Testis (tissue), 2 donors: ENCODE results near the gene PBX1.

Experiments
- POLR2A ChIP-seq: fragments of 450-650 bp; IDR thresholded peaks from one replicate; pipeline ENCODE4 v1.6.1; 2017; ENCODE audit warnings: antibody characterized with exemption, mild to moderate bottlenecking, moderate library complexity
- TF ChIP-seq, protein P1 (sequence below), 3 experiments: fragments of 450-650 bp in 2 of 3; fragments of 200-600 bp in 1 of 3; sonication (generic) in 1 of 3; IDR thresholded peaks; one replicate each; pipeline ENCODE4 v1.5.1; 2016 to 2019; ENCODE audit warnings: antibody characterized with exemption in 3 of 3, mild to moderate bottlenecking in 2 of 3, moderate library complexity in 1 of 3

- TF ChIP-seq, protein P1, sequence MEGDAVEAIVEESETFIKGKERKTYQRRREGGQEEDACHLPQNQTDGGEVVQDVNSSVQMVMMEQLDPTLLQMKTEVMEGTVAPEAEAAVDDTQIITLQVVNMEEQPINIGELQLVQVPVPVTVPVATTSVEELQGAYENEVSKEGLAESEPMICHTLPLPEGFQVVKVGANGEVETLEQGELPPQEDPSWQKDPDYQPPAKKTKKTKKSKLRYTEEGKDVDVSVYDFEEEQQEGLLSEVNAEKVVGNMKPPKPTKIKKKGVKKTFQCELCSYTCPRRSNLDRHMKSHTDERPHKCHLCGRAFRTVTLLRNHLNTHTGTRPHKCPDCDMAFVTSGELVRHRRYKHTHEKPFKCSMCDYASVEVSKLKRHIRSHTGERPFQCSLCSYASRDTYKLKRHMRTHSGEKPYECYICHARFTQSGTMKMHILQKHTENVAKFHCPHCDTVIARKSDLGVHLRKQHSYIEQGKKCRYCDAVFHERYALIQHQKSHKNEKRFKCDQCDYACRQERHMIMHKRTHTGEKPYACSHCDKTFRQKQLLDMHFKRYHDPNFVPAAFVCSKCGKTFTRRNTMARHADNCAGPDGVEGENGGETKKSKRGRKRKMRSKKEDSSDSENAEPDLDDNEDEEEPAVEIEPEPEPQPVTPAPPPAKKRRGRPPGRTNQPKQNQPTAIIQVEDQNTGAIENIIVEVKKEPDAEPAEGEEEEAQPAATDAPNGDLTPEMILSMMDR (IDR thresholded peaks at IDR 0.05), result no peak
- no peak for TF ChIP-seq POLR2A
These were observed 211.1 kb downstream of the PBX1 start for GRCh38 chr1:164770131-164770529.
